WTC11 (cell line): ENCODE measurements around the gene GPX4.

Experiments
- ARID4B ChIP-seq: sonication (generic); formaldehyde crosslinking; IDR thresholded peaks from 2 replicates; pipeline ENCODE4 v1.8.0; 2023; ENCODE audit warnings: missing genetic modification reagents, mild to moderate bottlenecking, borderline replicate concordance
- CBFB ChIP-seq: sonication (generic); formaldehyde crosslinking; IDR thresholded peaks from 2 replicates; pipeline ENCODE4 v1.8.1; 2022; ENCODE audit warnings: mild to moderate bottlenecking, low read depth, missing genetic modification reagents
- CREB1 ChIP-seq: sonication (generic); formaldehyde crosslinking; IDR thresholded peaks from 2 replicates; pipeline ENCODE4 v1.8.0; 2023; ENCODE audit warnings: mild to moderate bottlenecking, missing genetic modification reagents
- CTCF ChIP-seq: fragments of 200-600 bp; IDR thresholded peaks from 2 replicates; pipeline ENCODE4 v1.8.0; 2022; ENCODE audit warnings: antibody characterized with exemption
- IRF2 ChIP-seq: sonication (generic); formaldehyde crosslinking; IDR thresholded peaks from 2 replicates; pipeline ENCODE4 v1.8.0; 2022; ENCODE audit warnings: low read depth, missing genetic modification reagents, borderline replicate concordance
- MAX ChIP-seq: sonication (generic); formaldehyde crosslinking; IDR thresholded peaks from 2 replicates; pipeline ENCODE4 v1.8.0; 2022; ENCODE audit warnings: mild to moderate bottlenecking, missing genetic modification reagents
- NFE2L1 ChIP-seq: sonication (generic); formaldehyde crosslinking; IDR thresholded peaks from 2 replicates; pipeline ENCODE4 v1.8.1; 2023; ENCODE audit warnings: missing genetic modification reagents
- SP1 ChIP-seq: sonication (generic); formaldehyde crosslinking; conservative IDR thresholded peaks from 2 replicates; pipeline ENCODE4 v1.8.1; 2022; ENCODE audit warnings: missing genetic modification reagents
- ZNF121 ChIP-seq: sonication (generic); formaldehyde crosslinking; IDR thresholded peaks from 2 replicates; pipeline ENCODE4 v1.8.0; 2023; ENCODE audit warnings: missing genetic modification reagents
- ZNF317 ChIP-seq: sonication (generic); formaldehyde crosslinking; IDR thresholded peaks from 2 replicates; pipeline ENCODE4 v1.8.1; 2023; ENCODE audit warnings: low read depth, mild to moderate bottlenecking, moderate library complexity, missing genetic modification reagents, borderline replicate concordance
- ZNF416 ChIP-seq: fragments of 250-450 bp; sonication (Bioruptor Pico); IDR thresholded peaks from 2 replicates; pipeline ENCODE4 v1.9.0; 2021; ENCODE audit warnings: mild to moderate bottlenecking, inconsistent platforms
- TF ChIP-seq, protein P1 (sequence below): sonication (generic); formaldehyde crosslinking; IDR thresholded peaks from 2 replicates; pipeline ENCODE4 v1.8.0; 2022; ENCODE audit warnings: missing genetic modification reagents
- TF ChIP-seq, protein P2 (sequence below): sonication (generic); formaldehyde crosslinking; conservative IDR thresholded peaks from 2 replicates; pipeline ENCODE4 v1.8.1; 2022; ENCODE audit warnings: mild to moderate bottlenecking, missing genetic modification reagents
- TF ChIP-seq, protein P3 (sequence below): sonication (generic); formaldehyde crosslinking; conservative IDR thresholded peaks from 2 replicates; pipeline ENCODE4 v1.8.1; 2023; ENCODE audit warnings: mild to moderate bottlenecking, low read depth, missing genetic modification reagents, moderate library complexity

DNA sequence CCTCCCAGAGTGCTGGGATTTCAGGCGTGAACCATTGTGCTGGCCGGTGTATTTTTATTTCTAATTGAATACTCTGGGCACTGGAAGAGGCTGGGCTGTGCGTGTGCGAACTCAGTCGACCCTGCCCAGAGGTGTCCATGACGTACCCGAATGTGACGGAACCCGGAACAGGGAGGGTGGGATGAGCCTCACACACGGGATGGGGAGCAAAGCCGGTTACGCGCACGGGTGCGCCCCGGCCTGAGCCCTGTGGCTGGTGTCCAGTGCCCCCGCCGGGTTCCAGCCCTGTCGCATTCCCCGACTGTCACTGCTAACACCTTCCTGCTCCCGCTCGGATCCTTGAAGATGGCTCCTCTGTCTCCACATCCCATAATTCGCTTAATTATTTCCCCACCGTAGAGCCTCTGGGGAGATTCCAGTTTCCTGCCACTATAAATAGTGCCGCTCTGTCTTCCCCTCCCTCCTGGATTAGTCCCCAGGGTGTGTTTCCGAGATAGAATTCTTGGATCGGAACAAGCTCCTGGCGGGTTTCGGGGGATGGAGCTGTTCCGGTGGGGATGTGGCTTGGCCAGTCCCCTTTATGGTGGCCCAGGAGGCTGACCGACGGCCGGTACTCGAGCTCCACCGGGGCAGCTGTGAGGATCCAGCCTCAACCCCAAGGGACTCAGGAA lies 48.3 kb downstream of the GPX4 start:
- TF ChIP-seq CTCF = no peak
- no peak for TF ChIP-seq CREB1
- no peak for TF ChIP-seq CBFB (CRISPR knock-in tag)
- no peak for TF ChIP-seq IRF2 (CRISPR knock-in tag)
- no peak for TF ChIP-seq ZNF416 (CRISPR knock-in tag)
- TF ChIP-seq SP1 (CRISPR knock-in tag) = no peak
- no peak for TF ChIP-seq ZNF317 (CRISPR knock-in tag)
- TF ChIP-seq, protein P1, sequence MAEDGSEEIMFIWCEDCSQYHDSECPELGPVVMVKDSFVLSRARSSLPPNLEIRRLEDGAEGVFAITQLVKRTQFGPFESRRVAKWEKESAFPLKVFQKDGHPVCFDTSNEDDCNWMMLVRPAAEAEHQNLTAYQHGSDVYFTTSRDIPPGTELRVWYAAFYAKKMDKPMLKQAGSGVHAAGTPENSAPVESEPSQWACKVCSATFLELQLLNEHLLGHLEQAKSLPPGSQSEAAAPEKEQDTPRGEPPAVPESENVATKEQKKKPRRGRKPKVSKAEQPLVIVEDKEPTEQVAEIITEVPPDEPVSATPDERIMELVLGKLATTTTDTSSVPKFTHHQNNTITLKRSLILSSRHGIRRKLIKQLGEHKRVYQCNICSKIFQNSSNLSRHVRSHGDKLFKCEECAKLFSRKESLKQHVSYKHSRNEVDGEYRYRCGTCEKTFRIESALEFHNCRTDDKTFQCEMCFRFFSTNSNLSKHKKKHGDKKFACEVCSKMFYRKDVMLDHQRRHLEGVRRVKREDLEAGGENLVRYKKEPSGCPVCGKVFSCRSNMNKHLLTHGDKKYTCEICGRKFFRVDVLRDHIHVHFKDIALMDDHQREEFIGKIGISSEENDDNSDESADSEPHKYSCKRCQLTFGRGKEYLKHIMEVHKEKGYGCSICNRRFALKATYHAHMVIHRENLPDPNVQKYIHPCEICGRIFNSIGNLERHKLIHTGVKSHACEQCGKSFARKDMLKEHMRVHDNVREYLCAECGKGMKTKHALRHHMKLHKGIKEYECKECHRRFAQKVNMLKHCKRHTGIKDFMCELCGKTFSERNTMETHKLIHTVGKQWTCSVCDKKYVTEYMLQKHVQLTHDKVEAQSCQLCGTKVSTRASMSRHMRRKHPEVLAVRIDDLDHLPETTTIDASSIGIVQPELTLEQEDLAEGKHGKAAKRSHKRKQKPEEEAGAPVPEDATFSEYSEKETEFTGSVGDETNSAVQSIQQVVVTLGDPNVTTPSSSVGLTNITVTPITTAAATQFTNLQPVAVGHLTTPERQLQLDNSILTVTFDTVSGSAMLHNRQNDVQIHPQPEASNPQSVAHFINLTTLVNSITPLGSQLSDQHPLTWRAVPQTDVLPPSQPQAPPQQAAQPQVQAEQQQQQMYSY (CRISPR knock-in tag) = no peak
- no peak for TF ChIP-seq ARID4B (CRISPR knock-in tag)
- no peak for TF ChIP-seq ZNF121 (CRISPR knock-in tag)
- TF ChIP-seq NFE2L1 = no peak
- TF ChIP-seq MAX = no peak
- TF ChIP-seq, protein P2, sequence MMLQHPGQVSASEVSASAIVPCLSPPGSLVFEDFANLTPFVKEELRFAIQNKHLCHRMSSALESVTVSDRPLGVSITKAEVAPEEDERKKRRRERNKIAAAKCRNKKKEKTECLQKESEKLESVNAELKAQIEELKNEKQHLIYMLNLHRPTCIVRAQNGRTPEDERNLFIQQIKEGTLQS = no peak
- TF ChIP-seq, protein P3, sequence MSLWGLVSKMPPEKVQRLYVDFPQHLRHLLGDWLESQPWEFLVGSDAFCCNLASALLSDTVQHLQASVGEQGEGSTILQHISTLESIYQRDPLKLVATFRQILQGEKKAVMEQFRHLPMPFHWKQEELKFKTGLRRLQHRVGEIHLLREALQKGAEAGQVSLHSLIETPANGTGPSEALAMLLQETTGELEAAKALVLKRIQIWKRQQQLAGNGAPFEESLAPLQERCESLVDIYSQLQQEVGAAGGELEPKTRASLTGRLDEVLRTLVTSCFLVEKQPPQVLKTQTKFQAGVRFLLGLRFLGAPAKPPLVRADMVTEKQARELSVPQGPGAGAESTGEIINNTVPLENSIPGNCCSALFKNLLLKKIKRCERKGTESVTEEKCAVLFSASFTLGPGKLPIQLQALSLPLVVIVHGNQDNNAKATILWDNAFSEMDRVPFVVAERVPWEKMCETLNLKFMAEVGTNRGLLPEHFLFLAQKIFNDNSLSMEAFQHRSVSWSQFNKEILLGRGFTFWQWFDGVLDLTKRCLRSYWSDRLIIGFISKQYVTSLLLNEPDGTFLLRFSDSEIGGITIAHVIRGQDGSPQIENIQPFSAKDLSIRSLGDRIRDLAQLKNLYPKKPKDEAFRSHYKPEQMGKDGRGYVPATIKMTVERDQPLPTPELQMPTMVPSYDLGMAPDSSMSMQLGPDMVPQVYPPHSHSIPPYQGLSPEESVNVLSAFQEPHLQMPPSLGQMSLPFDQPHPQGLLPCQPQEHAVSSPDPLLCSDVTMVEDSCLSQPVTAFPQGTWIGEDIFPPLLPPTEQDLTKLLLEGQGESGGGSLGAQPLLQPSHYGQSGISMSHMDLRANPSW = no peak
